Endodermal cell (in vitro differentiated cells): ENCODE results near the gene SLC66A1. TPM values are rescaled to one million over a fixed set of nuclear protein-coding genes. Genes with fewer than 3 reads are reported as not detected.

Experiments used
- DNase-seq: peaks from one replicate; pipeline ENCODE4 v3.0.0-alpha.2; 2017
- H3K27ac ChIP-seq: 2 replicates; pipeline ENCODE4 v1.5.1; 2013; ENCODE audit warnings: mild to moderate bottlenecking, low read depth, low read length, moderate library complexity
- H3K27me3 ChIP-seq: 2 replicates; pipeline ENCODE4 v1.6.1; 2013; ENCODE audit warnings: mild to moderate bottlenecking, low read length, moderate library complexity; ENCODE audit not compliant: insufficient read depth, control insufficient read depth, poor library complexity, severe bottlenecking
- H3K36me3 ChIP-seq: 2 replicates; pipeline ENCODE4 v1.7.0; 2013; ENCODE audit warnings: mild to moderate bottlenecking, low read length, moderate library complexity; ENCODE audit not compliant: control insufficient read depth, insufficient read depth
- H3K4me1 ChIP-seq: one replicate; pipeline ENCODE4 v1.7.0; 2013; ENCODE audit warnings: low read length; ENCODE audit not compliant: control insufficient read depth, insufficient read depth
- H3K4me3 ChIP-seq: 2 replicates; pipeline ENCODE4 v1.5.1; 2013; ENCODE audit warnings: mild to moderate bottlenecking, low read length, moderate library complexity
- H3K9ac ChIP-seq: 2 replicates; pipeline ENCODE4 v1.6.1; 2013; ENCODE audit warnings: mild to moderate bottlenecking, low read length, moderate library complexity; ENCODE audit not compliant: poor library complexity, severe bottlenecking; ENCODE audit errors: extremely low read depth
- H3K9me3 ChIP-seq: 2 replicates; pipeline ENCODE4 v1.6.1; 2013; ENCODE audit warnings: mild to moderate bottlenecking, low read length, moderate library complexity; ENCODE audit not compliant: control insufficient read depth
- H3K27ac Mint-ChIP-seq: 2 replicates; pipeline ENCODE4 v1.8.0; 2020; ENCODE audit warnings: mixed read lengths
- H3K27me3 Mint-ChIP-seq: 2 replicates; pipeline ENCODE4 v1.8.0; 2021; ENCODE audit warnings: mild to moderate bottlenecking, mixed read lengths; ENCODE audit not compliant: insufficient read depth
- H3K36me3 Mint-ChIP-seq: 2 replicates; pipeline ENCODE4 v1.8.0; 2020; ENCODE audit warnings: low read depth, mixed read lengths
- H3K4me1 Mint-ChIP-seq: 2 replicates; pipeline ENCODE4 v1.8.0; 2020; ENCODE audit warnings: mixed read lengths
- H3K4me3 Mint-ChIP-seq: 2 replicates; pipeline ENCODE4 v1.8.0; 2020; ENCODE audit warnings: mild to moderate bottlenecking, moderate library complexity, mixed read lengths
- H3K9me3 Mint-ChIP-seq: 2 replicates; pipeline ENCODE4 v1.8.0; 2020; ENCODE audit warnings: mild to moderate bottlenecking, mixed read lengths
- CTCF ChIP-seq: fragments of 200-600 bp; sonication (generic); conservative IDR thresholded peaks from 2 replicates; pipeline ENCODE4 v1.5.0; 2021; ENCODE audit warnings: antibody characterized with exemption, mild to moderate bottlenecking
- WGBS, 2 experiments: methylation state at CpG; one replicate each; pipeline versions ENCODE4 v1.1.5 to v1.1.7; 2013; ENCODE audit warnings: missing lambda C conversion rate in 2 of 2, mixed read lengths in 1 of 2; ENCODE audit not compliant: insufficient coverage in 1 of 2, insufficient read length in 1 of 2; 5-methylcytosine and 5-hydroxymethylcytosine counted together
- total RNA-seq, 2 donors: library from RNA; stranded (reverse); fragmentation: NEBNext Ultra II Directional in 1 of 2; extraction: Animal tissue kit (Norgen Biotek cat#: 25700) in 1 of 2; gene quantifications; 2 replicates in 1 of 2; 3 replicates in 1 of 2; pipeline ENCODE4 v1.2.1, GENCODE V29; 2021

Gene SLC66A1
- total RNA-seq, 2 donors from 2014 or later = 20.8 to 22.6 TPM

DNA sequence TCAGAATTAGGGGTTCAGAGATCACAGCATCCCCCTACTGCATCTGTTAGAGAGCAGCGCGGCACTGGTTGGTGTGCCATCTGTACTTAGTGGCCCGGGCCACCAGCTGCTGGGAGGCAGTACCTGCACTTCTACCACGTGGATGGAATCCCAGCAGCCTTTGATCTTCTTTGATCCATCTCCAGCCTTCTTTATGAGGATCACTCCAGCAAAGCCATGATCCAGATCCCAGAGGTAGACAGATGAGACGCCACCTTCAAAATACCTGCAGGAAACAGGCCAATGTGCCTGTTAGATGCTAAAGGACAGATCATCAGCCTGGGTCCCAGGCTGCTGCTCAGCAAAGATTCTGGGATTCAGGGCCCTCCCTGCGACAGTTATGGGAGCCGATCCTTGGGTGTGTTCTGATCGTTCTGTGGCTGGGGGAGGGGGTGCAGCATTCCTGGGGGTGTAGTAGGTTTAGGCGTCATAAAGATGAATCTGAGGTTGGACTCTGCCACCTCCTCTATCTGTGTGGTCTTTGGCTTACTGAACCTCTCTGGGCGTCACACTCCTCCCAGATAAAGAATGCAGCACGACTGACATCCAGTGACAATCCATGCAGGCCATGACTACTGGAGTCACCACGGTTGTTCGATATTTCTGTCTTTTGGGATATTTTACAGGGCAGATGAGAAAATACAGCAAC, 45.3 kb downstream of the SLC66A1 start:
- Mint-ChIP-seq H3K27ac (no peak overlapping the region), H3K4me1 (peaks cover 26% of the 10 kb centered on the region), H3K36me3 (peaks cover 39% of the 10 kb centered on the region), H3K9me3 (no peaks in the 10 kb centered on the region), H3K27me3 (no peaks in the 10 kb centered on the region), H3K4me3 (no peak overlapping the region)
- Histone ChIP-seq H3K9ac (no peak overlapping the region), H3K4me3 (no peak overlapping the region), H3K36me3 (peaks cover 58% of the 10 kb centered on the region), H3K27me3 (no peaks in the 10 kb centered on the region), H3K4me1 (peaks cover 5% of the 10 kb centered on the region), H3K27ac (no peak overlapping the region), H3K9me3 (no peaks in the 10 kb centered on the region)
- no peak for DNase-seq
- 94 to 96% methylated on average over 13 of the region's 13 CpGs for WGBS, 2 experiments
- TF ChIP-seq CTCF = no peak

GRCh38 chr1:19358710-19359109, 46.6 kb downstream of the SLC66A1 start:
- Histone ChIP-seq H3K27me3 (no peaks in the 10 kb centered on the region), H3K9ac (no peak overlapping the region), H3K36me3 (peaks cover 51% of the 10 kb centered on the region), H3K4me3 (no peak overlapping the region), H3K9me3 (no peaks in the 10 kb centered on the region), H3K4me1 (peaks cover 5% of the 10 kb centered on the region), H3K27ac (no peak overlapping the region)
- 92 to 95% methylated on average over 6 to 7 of the region's 8 CpGs for WGBS, 2 experiments
- H3K4me3 Mint-ChIP-seq = no peak overlapping the region
- no peak overlapping the region for H3K27ac Mint-ChIP-seq
- H3K9me3 Mint-ChIP-seq = no peaks in the 10 kb centered on the region
- peaks cover 26% of the 10 kb centered on the region for H3K4me1 Mint-ChIP-seq
- no peaks in the 10 kb centered on the region for H3K27me3 Mint-ChIP-seq
- H3K36me3 Mint-ChIP-seq = peaks cover 41% of the 10 kb centered on the region
- no peak for DNase-seq
- TF ChIP-seq CTCF = no peak

DNA sequence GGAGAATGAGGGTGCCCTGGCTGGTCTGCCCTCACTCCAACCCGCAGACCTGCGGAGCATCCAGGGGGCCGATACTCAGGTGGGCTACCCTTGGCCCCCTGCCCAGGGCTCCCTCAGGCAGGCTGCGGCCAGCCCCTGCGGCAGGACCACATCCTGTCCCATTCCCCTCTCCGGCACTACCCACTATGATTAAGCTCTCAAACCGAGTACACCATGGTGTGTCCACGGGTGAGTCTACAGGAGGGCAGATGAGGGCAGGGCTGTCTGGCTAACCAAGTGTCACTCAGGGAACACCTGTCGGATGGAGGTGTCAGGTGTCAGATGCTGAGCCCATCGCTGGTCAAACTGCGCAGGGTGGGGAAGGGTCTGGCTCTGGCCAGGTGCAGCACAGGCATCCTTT, 47.2 kb downstream of the SLC66A1 start:
- Mint-ChIP-seq H3K4me3 (no peak overlapping the region), H3K36me3 (peaks cover 39% of the 10 kb centered on the region), H3K4me1 (peaks cover 26% of the 10 kb centered on the region), H3K27me3 (no peaks in the 10 kb centered on the region), H3K9me3 (no peaks in the 10 kb centered on the region), H3K27ac (no peak overlapping the region)
- DNase-seq = no peak
- 90 to 91% methylated on average over 7 to 11 of the region's 11 CpGs for WGBS, 2 experiments
- Histone ChIP-seq H3K36me3 (peaks cover 49% of the 10 kb centered on the region), H3K9ac (no peak overlapping the region), H3K27ac (no peak overlapping the region), H3K27me3 (no peaks in the 10 kb centered on the region), H3K4me3 (no peak overlapping the region), H3K9me3 (no peaks in the 10 kb centered on the region), H3K4me1 (peaks cover 3% of the 10 kb centered on the region)
- TF ChIP-seq CTCF = no peak
